ENCODE results near the gene TMEM270. TPM values are rescaled to one million over a fixed set of nuclear protein-coding genes. Genes with fewer than 3 reads are reported as not detected.

Gene TMEM270
- polyA plus RNA-seq, 1 of the 3 experiments (the other 2 are of a cell fraction) = 0.71 TPM

GRCh38 chr7:73870041-73870492, 9.1 kb downstream of the TMEM270 start:
- POLR2A ChIA-PET = interaction anchor here (0.6 to 1.5 kb wide), 2 partner anchors 129 to 157 kb away, joined by 3 read pairs; no protein-coding TSS in a partner anchor
- H3F3A ChIP-seq (replicated peaks; ENCODE audit: insufficient read depth) = no peaks in the 10 kb centered on the region
- CTCF ChIA-PET = interaction anchor here (0.7 to 5.4 kb wide), 12 partner anchors 12 to 531 kb away, joined by 3 to 57 read pairs (median 3); partner anchors contain the start of genes EIF4H and ELN
- WGBS (ENCODE audit: low lambda C conversion rate) = 69% methylated on average over 13 of the region's 15 CpGs
- H3K79me2 ChIP-seq (ENCODE audit: insufficient read depth) = no peaks in the 10 kb centered on the region
- H3K9ac ChIP-seq = no peak overlapping the region
- H2AFZ ChIP-seq (ENCODE audit: low read depth) = no peak overlapping the region
- no peak overlapping the region for H3K4me3 ChIP-seq (ENCODE audit: low read depth in 2 of 2, low read length in 1 of 2)
- no peaks in the 10 kb centered on the region for H3K9me3 ChIP-seq
- peak; percentile 68 for DNase-seq
- no peaks in the 10 kb centered on the region for H3K9me2 ChIP-seq
- no peaks in the 10 kb centered on the region for H3K27me3 ChIP-seq (ENCODE audit: insufficient read depth)
- H3K27ac ChIP-seq (ENCODE audit: low read depth in 2 of 2, low read length in 1 of 2) = peak overlapping the region in 1 of 2 experiments; percentile 18; a peak in 1 of 4 replicates
- H3K4me2 ChIP-seq = no peak overlapping the region
- no peaks in the 10 kb centered on the region for H4K20me1 ChIP-seq (ENCODE audit: insufficient read depth)
- no peaks in the 10 kb centered on the region for H3K36me3 ChIP-seq (replicated peaks in 1 of 2; ENCODE audit: control insufficient read depth in 1 of 2, insufficient read depth in 2 of 2, low read length in 1 of 2)
- H3K4me1 ChIP-seq (ENCODE audit: control insufficient read depth in 1 of 2, insufficient read depth in 2 of 2, low read depth in 1 of 2, low read length in 1 of 2) = peaks cover 0 to 48% of the 10 kb centered on the region in 2 experiments; a peak in 1 of 4 replicates
- TF ChIP-seq CHD2 (IDR thresholded peaks at IDR 0.05; ENCODE audit: low read length, partially characterized antibody) (peak; percentile 62), RAD21 (IDR thresholded peaks at IDR 0.05; ENCODE audit: low read length) (no peak), CTCF (IDR thresholded peaks at IDR 0.05) (no peak), GATA2 (CRISPR knock-in tag; IDR thresholded peaks at IDR 0.05) (0 out of 2 replicates have a peak, but pooled peaks have one; percentile 11)

- ChIA-PET CTCF (interaction anchor here (0.9 to 5.4 kb wide), 5 partner anchors 10 to 530 kb away, joined by 3 to 57 read pairs (median 4); partner anchors contain the start of gene ELN), POLR2A (interaction anchor here (0.7 kb wide), 1 partner anchor 9 kb away, joined by 3 read pairs; no protein-coding TSS in a partner anchor)
- Histone ChIP-seq H2AFZ (ENCODE audit: low read depth) (no peak overlapping the region), H3K9ac (no peak overlapping the region), H3K9me3 (no peaks in the 10 kb centered on the region), H3K4me2 (no peak overlapping the region), H3K36me3 (replicated peaks in 1 of 2; ENCODE audit: control insufficient read depth in 1 of 2, insufficient read depth in 2 of 2, low read length in 1 of 2) (no peaks in the 10 kb centered on the region), H3K79me2 (ENCODE audit: insufficient read depth) (no peaks in the 10 kb centered on the region), H3K9me2 (no peaks in the 10 kb centered on the region), H3K27ac (ENCODE audit: low read depth in 2 of 2, low read length in 1 of 2) (no peak overlapping the region), H3F3A (replicated peaks; ENCODE audit: insufficient read depth) (no peaks in the 10 kb centered on the region), H3K4me1 (ENCODE audit: control insufficient read depth in 1 of 2, insufficient read depth in 2 of 2, low read depth in 1 of 2, low read length in 1 of 2) (peaks cover 0 to 35% of the 10 kb centered on the region in 2 experiments; a peak in 1 of 4 replicates), H4K20me1 (ENCODE audit: insufficient read depth) (no peaks in the 10 kb centered on the region), H3K4me3 (ENCODE audit: low read depth in 2 of 2, low read length in 1 of 2) (no peak overlapping the region), H3K27me3 (ENCODE audit: insufficient read depth) (no peaks in the 10 kb centered on the region)
- TF ChIP-seq SMC3 (IDR thresholded peaks at IDR 0.05; ENCODE audit: low read depth, low read length) (no peak), GATA2 (CRISPR knock-in tag; IDR thresholded peaks at IDR 0.05) (no peak), MXI1 (IDR thresholded peaks at IDR 0.05; ENCODE audit: low read depth, low read length) (no peak), ELF1 (IDR thresholded peaks at IDR 0.05) (no peak), CTCF (IDR thresholded peaks at IDR 0.05) (no peak), RCOR1 (IDR thresholded peaks at IDR 0.05; ENCODE audit: low read length) (peak; percentile 67; the same call in 1 of the 2 replicates), EZH2phosphoT487 (IDR thresholded peaks at IDR 0.05; ENCODE audit: borderline replicate concordance, low read depth) (no peak)
- peak; percentile 85 for DNase-seq
- 85% methylated on average over 12 of the region's 20 CpGs for WGBS (ENCODE audit: low lambda C conversion rate)
Observed at GRCh38 chr7:73871163-73872011, 10.4 kb downstream of the TMEM270 start.

Data from SK-N-SH (cell line).